ENCODE measurements around the gene TCP11L1. TPM values are rescaled to one million over a fixed set of nuclear protein-coding genes. Genes with fewer than 3 reads are reported as not detected.
"Not testable (repeated sequence)": the region's sequence is repeated elsewhere in the genome, so short reads cannot be mapped to it uniquely, and the experiment has no call there.

Gene TCP11L1
- total and polyA plus RNA-seq, 2 of the 8 experiments (the other 6 are each of a cell fraction or from before 2014, with no cell fraction given): 10.9 to 23.1 TPM

DNA sequence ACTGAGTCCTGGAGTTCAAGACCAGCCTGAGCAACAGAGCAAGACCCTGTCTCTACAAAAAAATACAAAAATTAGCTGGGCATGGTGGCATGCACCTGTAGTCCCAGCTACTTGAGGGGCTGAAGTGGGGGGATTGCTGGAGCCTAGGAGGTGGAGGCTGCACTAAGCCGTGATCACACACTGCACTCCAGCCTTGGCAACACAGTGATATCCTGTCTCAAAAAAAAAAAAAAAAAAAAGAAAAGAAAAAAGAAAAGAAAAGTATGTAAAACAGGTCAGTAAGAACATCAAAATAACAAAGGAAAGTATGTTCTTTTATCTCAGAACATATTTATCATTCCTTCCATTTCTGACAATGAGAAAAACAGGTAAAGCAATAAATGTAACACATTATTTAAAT, 83.3 kb downstream of the TCP11L1 start:
- H4K5ac ChIP-seq (ENCODE audit: insufficient read length, low read depth, low read length); H3K23ac ChIP-seq (ENCODE audit: insufficient read length); H3K27ac ChIP-seq (ENCODE audit: low read depth, low read length); H3K9me3 ChIP-seq (ENCODE audit: insufficient read depth in 2 of 2, low read depth in 1 of 2, low read length in 1 of 2); H3K56ac ChIP-seq (replicated peaks; ENCODE audit: insufficient read length, low read depth, low read length); H3K79me2 ChIP-seq (ENCODE audit: control insufficient read depth in 1 of 2, insufficient read depth in 2 of 2, low read length in 2 of 2); H3K27me3 ChIP-seq (replicated peaks in 1 of 4; ENCODE audit: control insufficient read depth in 3 of 4, extremely low read depth in 1 of 4, insufficient read depth in 3 of 4, low read length in 3 of 4); FAIRE-seq; H2BK20ac ChIP-seq (ENCODE audit: low read length); H3K4me1 ChIP-seq (replicated peaks in 1 of 4; ENCODE audit: control insufficient read depth in 3 of 4, insufficient read depth in 4 of 4, low read length in 3 of 4); H2AFZ ChIP-seq (ENCODE audit: low read length); H3K4me2 ChIP-seq (ENCODE audit: insufficient read depth in 1 of 2, low read depth in 2 of 2, low read length in 2 of 2); H3K9ac ChIP-seq (replicated peaks in 1 of 4; ENCODE audit: extremely low read depth in 1 of 4, low read depth in 3 of 4, low read length in 3 of 4); H3K14ac ChIP-seq (ENCODE audit: insufficient read length); H4K20me1 ChIP-seq (replicated peaks in 1 of 2; ENCODE audit: control insufficient read depth in 1 of 2, insufficient read depth in 2 of 2, low read length in 2 of 2); H2AK5ac ChIP-seq (ENCODE audit: low read depth, low read length); DNase-seq (ENCODE audit: low read depth in 1 of 2, low spot score in 2 of 2); H3K36me3 ChIP-seq (ENCODE audit: control insufficient read depth in 2 of 4, insufficient read depth in 4 of 4, low read length in 3 of 4); H3K4ac ChIP-seq (replicated peaks; ENCODE audit: insufficient read length, low read depth, low read length); H3K4me3 ChIP-seq (ENCODE audit: extremely low read depth in 1 of 4, insufficient read depth in 2 of 4, low read depth in 3 of 4, low read length in 4 of 4); H2BK12ac ChIP-seq (ENCODE audit: low read depth, low read length); H2BK120ac ChIP-seq (replicated peaks; ENCODE audit: low read depth, low read length); H3K79me1 ChIP-seq (ENCODE audit: low read depth, low read length); H4K8ac ChIP-seq (ENCODE audit: extremely low read depth, insufficient read depth, low read length); H3K23me2 ChIP-seq (ENCODE audit: low read depth, low read length); H2BK15ac ChIP-seq (ENCODE audit: low read length): not testable (repeated sequence)
- Histone ChIP-seq H4K91ac (replicated peaks; ENCODE audit: insufficient read length, low read length) (peak overlapping the region; percentile 40), H2BK5ac (ENCODE audit: low read depth, low read length) (peak overlapping the region; percentile 52; the same call in 1 of the 2 replicates), H3K18ac (ENCODE audit: extremely low read depth, low read length) (0 out of 2 replicates have a peak overlapping the region, but pooled peaks have one; percentile 36)
- 29% methylated on average over 1 of the region's 1 CpG; no CpG with 5 or more reads in 1 of the 2 experiments for WGBS, 2 experiments (ENCODE audit: extremely low coverage in 1 of 2, insufficient coverage in 1 of 2, insufficient read length in 1 of 2, insufficient replicate concordance in 2 of 2, low coverage in 1 of 2, low lambda C conversion rate in 2 of 2, missing lambda C conversion rate in 1 of 2)
- ChIA-PET CTCF (ENCODE audit: partially characterized antibody) (interaction anchor here (0.6 to 1.1 kb wide), 2 partner anchors 22 to 440 kb away, joined by 3 to 4 read pairs; no protein-coding TSS in a partner anchor), POLR2A (ENCODE audit: partially characterized antibody) (interaction anchor here (0.9 to 2.1 kb wide), 4 partner anchors 8 to 16 kb away, joined by 3 to 6 read pairs (median 4); no protein-coding TSS in a partner anchor)
- peak; percentile 26; the same call in 1 of the 2 replicates for TF ChIP-seq POLR2AphosphoS5 (IDR thresholded peaks at IDR 0.05; ENCODE audit: low read depth, low read length)

Small RNA genes lying within 50 kb of the gene (small RNA-seq; reads per million reads assigned to genes)
- not detected for gene RF00019 (ENCODE audit: insufficient read depth)

Other genes with a start within 250 kb of the TCP11L1 start
- not detected in 2 replicates for gene CCDC73, start 244.9 kb upstream of the TCP11L1 start, total RNA-seq (2021; fragmentation: NEBNext Ultra II Directional; extraction: Animal tissue kit (Norgen Biotek cat#: 25700))
- not detected in 2 replicates for gene CCDC73, start 244.9 kb upstream of the TCP11L1 start, polyA plus RNA-seq (2011; rRNA removed)
- gene PRRG4, start 209.6 kb upstream of the TCP11L1 start, total RNA-seq (2021; fragmentation: NEBNext Ultra II Directional; extraction: Animal tissue kit (Norgen Biotek cat#: 25700)): 1.3 and 1.7 TPM in 2 replicates
- gene PRRG4, start 209.6 kb upstream of the TCP11L1 start, polyA plus RNA-seq (2011; rRNA removed): 0.50 and 0.65 TPM in 2 replicates
- gene QSER1, start 146.8 kb upstream of the TCP11L1 start, total RNA-seq (2021; fragmentation: NEBNext Ultra II Directional; extraction: Animal tissue kit (Norgen Biotek cat#: 25700)): 114 and 117 TPM in 2 replicates
- 16.6 and 29.3 TPM in 2 replicates for gene QSER1, start 146.8 kb upstream of the TCP11L1 start, polyA plus RNA-seq (2011; rRNA removed)
- 6.3 and 7.6 TPM in 2 replicates for gene DEPDC7, start 23.7 kb upstream of the TCP11L1 start, total RNA-seq (2021; fragmentation: NEBNext Ultra II Directional; extraction: Animal tissue kit (Norgen Biotek cat#: 25700))
- 1.4 and 3.1 TPM in 2 replicates for gene DEPDC7, start 23.7 kb upstream of the TCP11L1 start, polyA plus RNA-seq (2011; rRNA removed)
- 54.7 and 61.0 TPM in 2 replicates for gene CSTF3, start 121.9 kb downstream of the TCP11L1 start, total RNA-seq (2021; fragmentation: NEBNext Ultra II Directional; extraction: Animal tissue kit (Norgen Biotek cat#: 25700))
- gene CSTF3, start 121.9 kb downstream of the TCP11L1 start, polyA plus RNA-seq (2011; rRNA removed): 14.3 and 22.3 TPM in 2 replicates
- gene HIPK3, start 217.8 kb downstream of the TCP11L1 start, total RNA-seq (2021; fragmentation: NEBNext Ultra II Directional; extraction: Animal tissue kit (Norgen Biotek cat#: 25700)): 20.8 and 22.3 TPM in 2 replicates
- gene HIPK3, start 217.8 kb downstream of the TCP11L1 start, polyA plus RNA-seq (2011; rRNA removed): 3.2 and 5.0 TPM in 2 replicates